ENCODE data around the gene MEMO1.
"Not testable (repeated sequence)": the region's sequence is repeated elsewhere in the genome, so short reads cannot be mapped to it uniquely, and the experiment has no call there.

MEMO1 gene

GRCh38 chr2:31965094-31965493, 45.7 kb downstream of the MEMO1 start:
- Histone ChIP-seq H3K27ac (no peak overlapping the region), H3K4me3 (no peak overlapping the region)
- DNase-seq (ENCODE audit: low spot score) = no peak
- no peak for TF ChIP-seq CTCF (IDR thresholded peaks at IDR 0.05)

GRCh38 chr2:31962757-31963361, 47.9 kb downstream of the MEMO1 start:
- H3K4me3 ChIP-seq = no peak overlapping the region
- TF ChIP-seq CTCF (IDR thresholded peaks at IDR 0.05) = no peak
- no peak overlapping the region for H3K27ac ChIP-seq
- DNase-seq (ENCODE audit: low spot score) = no peak

GRCh38 chr2:31958140-31958717, 52.6 kb downstream of the MEMO1 start:
- Histone ChIP-seq H3K27ac (no peak overlapping the region), H3K4me3 (no peak overlapping the region)
- no peak for DNase-seq (ENCODE audit: low spot score)
- no peak for TF ChIP-seq CTCF (IDR thresholded peaks at IDR 0.05)

GRCh38 chr2:31957354-31958139, 53.3 kb downstream of the MEMO1 start:
- Histone ChIP-seq H3K4me3 (no peak overlapping the region), H3K27ac (no peak overlapping the region)
- DNase-seq (ENCODE audit: low spot score) = no peak
- TF ChIP-seq CTCF (IDR thresholded peaks at IDR 0.05) = no peak

- not testable (repeated sequence) for H3K27ac ChIP-seq; DNase-seq (ENCODE audit: low spot score); H3K4me3 ChIP-seq
Observed at GRCh38 chr2:31956934-31957333, 53.9 kb downstream of the MEMO1 start.

GRCh38 chr2:31956312-31956711, 54.5 kb downstream of the MEMO1 start:
- no peak for TF ChIP-seq CTCF (IDR thresholded peaks at IDR 0.05)
- no peak overlapping the region for H3K4me3 ChIP-seq
- DNase-seq (ENCODE audit: low spot score) = no peak
- no peak overlapping the region for H3K27ac ChIP-seq

- not testable (repeated sequence) for H3K4me3 ChIP-seq; H3K27ac ChIP-seq; DNase-seq (ENCODE audit: low spot score)
Observed at GRCh38 chr2:31953095-31953494, 57.7 kb downstream of the MEMO1 start.
